ENCODE measurements around the gene CCDC178. TPM values are rescaled to one million over a fixed set of nuclear protein-coding genes. Genes with fewer than 3 reads are reported as not detected.

The CCDC178 gene
- polyA plus RNA-seq, 1 donor from 2014 or later = not detected

GRCh38 chr18:33074125-33074524, 366.4 kb downstream of the CCDC178 start:
- no peak overlapping the region for H3K27ac ChIP-seq (ENCODE audit: low read length)
- H4K20me1 ChIP-seq (ENCODE audit: insufficient read depth) = no peaks in the 10 kb centered on the region
- TF ChIP-seq TAF1 (IDR thresholded peaks at IDR 0.05; ENCODE audit: low read depth) (no peak), POLR2AphosphoS5 (IDR thresholded peaks at IDR 0.05) (no peak), REST (IDR thresholded peaks at IDR 0.05; ENCODE audit: borderline replicate concordance) (no peak), EZH2 (IDR thresholded peaks at IDR 0.05; ENCODE audit: borderline replicate concordance, insufficient read depth, low read length, poor library complexity, severe bottlenecking) (no peak), RAD21 (conservative IDR thresholded peaks at IDR 0.05) (no peak), EP300 (conservative IDR thresholded peaks at IDR 0.05; ENCODE audit: poor library complexity, severe bottlenecking) (no peak), MXI1 (conservative IDR thresholded peaks at IDR 0.05; ENCODE audit: poor library complexity, severe bottlenecking) (no peak), CTCF (IDR thresholded peaks at IDR 0.05; ENCODE audit: poor library complexity, severe bottlenecking) (no peak), SMC3 (conservative IDR thresholded peaks at IDR 0.05; ENCODE audit: poor library complexity) (no peak)
- no peaks in the 10 kb centered on the region for H3K9me3 ChIP-seq (ENCODE audit: low read length)
- H3K9me2 ChIP-seq (ENCODE audit: insufficient read depth, low read length) = no peaks in the 10 kb centered on the region
- H3K79me2 ChIP-seq (replicated peaks; ENCODE audit: insufficient read depth, low read length) = no peaks in the 10 kb centered on the region
- no peaks in the 10 kb centered on the region for H3F3A ChIP-seq (ENCODE audit: insufficient read depth, low read length, poor library complexity, severe bottlenecking)
- H3K27me3 ChIP-seq (ENCODE audit: insufficient read depth, low read depth, low read length) = no peaks in the 10 kb centered on the region
- no peak overlapping the region for H3K9ac ChIP-seq (ENCODE audit: low read length)
- no peak overlapping the region for H2AFZ ChIP-seq (ENCODE audit: low read depth, low read length)
- H3K4me3 ChIP-seq (ENCODE audit: low read length) = no peak overlapping the region
- no peak overlapping the region for H3K4me2 ChIP-seq (ENCODE audit: low read length)
- no peaks in the 10 kb centered on the region for H3K36me3 ChIP-seq (ENCODE audit: insufficient read depth, low read length)

- no peaks in the 10 kb centered on the region for H4K20me1 ChIP-seq (ENCODE audit: insufficient read depth)
- no peak overlapping the region for H3K27ac ChIP-seq (ENCODE audit: low read length)
- no peaks in the 10 kb centered on the region for H3K9me3 ChIP-seq (ENCODE audit: low read length)
- no peaks in the 10 kb centered on the region for H3K27me3 ChIP-seq (ENCODE audit: insufficient read depth, low read depth, low read length)
- H3K79me2 ChIP-seq (replicated peaks; ENCODE audit: insufficient read depth, low read length) = no peaks in the 10 kb centered on the region
- no peaks in the 10 kb centered on the region for H3F3A ChIP-seq (ENCODE audit: insufficient read depth, low read length, poor library complexity, severe bottlenecking)
- H3K9ac ChIP-seq (ENCODE audit: low read length) = no peak overlapping the region
- no peaks in the 10 kb centered on the region for H3K36me3 ChIP-seq (ENCODE audit: insufficient read depth, low read length)
- H2AFZ ChIP-seq (ENCODE audit: low read depth, low read length) = no peak overlapping the region
- TF ChIP-seq EZH2 (IDR thresholded peaks at IDR 0.05; ENCODE audit: borderline replicate concordance, insufficient read depth, low read length, poor library complexity, severe bottlenecking) (no peak), MXI1 (conservative IDR thresholded peaks at IDR 0.05; ENCODE audit: poor library complexity, severe bottlenecking) (no peak), CTCF (IDR thresholded peaks at IDR 0.05; ENCODE audit: poor library complexity, severe bottlenecking) (no peak), SMC3 (conservative IDR thresholded peaks at IDR 0.05; ENCODE audit: poor library complexity) (no peak), REST (IDR thresholded peaks at IDR 0.05; ENCODE audit: borderline replicate concordance) (no peak), POLR2AphosphoS5 (IDR thresholded peaks at IDR 0.05) (no peak), TAF1 (IDR thresholded peaks at IDR 0.05; ENCODE audit: low read depth) (no peak), RAD21 (conservative IDR thresholded peaks at IDR 0.05) (no peak), EP300 (conservative IDR thresholded peaks at IDR 0.05; ENCODE audit: poor library complexity, severe bottlenecking) (no peak)
- H3K4me2 ChIP-seq (ENCODE audit: low read length) = no peak overlapping the region
- H3K9me2 ChIP-seq (ENCODE audit: insufficient read depth, low read length) = no peaks in the 10 kb centered on the region
- H3K4me3 ChIP-seq (ENCODE audit: low read length) = no peak overlapping the region
These were observed 377.6 kb downstream of the CCDC178 start for GRCh38 chr18:33062834-33063364.
